MM.1S (cell line): ENCODE data around the gene ST6GAL1.

Experiments used
- CTCF ChIP-seq: fragments of 300-600 bp; sonication (generic); IDR thresholded peaks from 2 replicates; pipeline ENCODE4 v1.5.1; 2016; ENCODE audit warnings: antibody characterized with exemption, low read length, mixed read lengths
- EZH2 ChIP-seq: fragments of 300-600 bp; sonication (generic); optimal IDR thresholded peaks from 2 replicates; pipeline ENCODE3; 2017; ENCODE audit warnings: low read depth, mild to moderate bottlenecking, antibody characterized with exemption, low read length, mixed read lengths
- EZH2phosphoT487 ChIP-seq: fragments of 300-600 bp; sonication (generic); IDR thresholded peaks from 2 replicates; pipeline ENCODE4 v1.6.1; 2018; ENCODE audit warnings: antibody characterized with exemption, low read length

DNA sequence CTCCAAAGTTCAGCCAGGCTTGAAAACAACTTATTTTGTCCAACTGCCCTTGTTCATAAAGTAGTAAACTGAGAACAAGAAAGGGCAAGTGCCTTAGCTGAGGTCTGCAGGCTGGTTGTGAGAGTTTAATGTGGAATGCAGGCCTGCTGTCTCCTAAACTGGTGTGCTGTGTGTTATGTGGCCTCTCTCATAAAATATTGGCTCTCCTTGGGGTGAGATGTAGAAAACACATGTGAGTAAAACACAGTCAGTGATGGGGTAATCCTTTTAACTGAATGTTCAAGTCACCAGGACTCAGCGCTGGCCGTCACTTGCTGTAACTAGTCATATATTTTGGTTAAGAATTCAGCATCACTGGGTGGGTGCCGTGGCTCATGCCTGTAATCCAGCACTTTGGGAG is 7.1 kb upstream of the ST6GAL1 start:
- TF ChIP-seq CTCF (no peak), EZH2phosphoT487 (no peak), EZH2 (no peak)
